Measurements from ENCODE around the gene F12.

DNA sequence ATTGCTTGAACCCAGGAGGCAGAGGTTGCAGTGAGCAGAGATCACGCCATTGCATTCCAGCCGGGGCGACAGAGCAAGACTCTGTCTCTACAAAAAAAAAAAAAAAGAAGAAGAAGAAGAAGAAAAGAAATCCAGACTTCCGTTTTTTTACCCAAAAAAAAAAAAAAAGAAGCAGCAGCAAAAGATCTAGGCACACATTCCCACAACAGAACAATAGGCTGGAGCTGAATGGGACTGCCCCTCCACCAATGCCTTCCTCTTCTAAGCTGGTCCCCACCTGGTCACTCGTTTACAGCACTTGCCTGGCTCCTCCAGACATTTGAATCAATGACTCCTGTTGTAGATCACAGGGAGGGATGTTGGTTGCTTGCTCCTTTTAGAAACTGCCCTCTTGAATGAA is 56.3 kb downstream of the F12 start:
- TF ChIP-seq POLR2AphosphoS5 (IDR thresholded peaks at IDR 0.05; ENCODE audit: low read depth, low read length), result no peak
- TF ChIP-seq POLR2A (IDR thresholded peaks at IDR 0.05; ENCODE audit: low read depth, low read length), result no peak

Data from GM12892 (cell line).